PC-9 (cell line): ENCODE measurements around the gene STX2. TPM values are rescaled to one million over a fixed set of nuclear protein-coding genes. Genes with fewer than 3 reads are reported as not detected.

Experiments used
- BruUV-seq: library from RNA; stranded (reverse); fragments of 400-500 nt; replicated peaks from 2 replicates; lab custom pipeline; 2021; lab: Mats Ljungman, UMichigan
- CTCF ChIA-PET: fragments of 300-600 bp; sonication (Branson Sonifier 250); formaldehyde crosslinking; loops from one replicate; lab custom pipeline; 2022; ENCODE audit warnings: antibody characterized with exemption; lab: Charles Lee
- POLR2A ChIA-PET: fragments of 300-600 bp; sonication (Branson Sonifier 250); formaldehyde crosslinking; loops from one replicate; lab custom pipeline; 2022; ENCODE audit warnings: antibody characterized with exemption; ENCODE audit not compliant: unreplicated experiment; lab: Charles Lee
- DNase-seq, 2 experiments: peaks; one replicate each; pipeline versions ENCODE4 v3.0.0 to v3.0.0-alpha.2; 2015 to 2022; ENCODE audit warnings: mixed read lengths in 1 of 2
- H2AFZ ChIP-seq: fragments of 200-600 bp; sonication (generic); 2 replicates; pipeline ENCODE4 v1.8.1; 2017; ENCODE audit warnings: antibody characterized with exemption
- H3F3A ChIP-seq: fragments of 200-600 bp; sonication (generic); 2 replicates; pipeline ENCODE4 v1.8.1; 2017; ENCODE audit warnings: antibody characterized with exemption, mild to moderate bottlenecking, low read depth; ENCODE audit not compliant: insufficient read depth
- H3K27ac ChIP-seq: fragments of 200-600 bp; sonication (generic); 2 replicates; pipeline ENCODE4 v1.6.1; 2016; ENCODE audit warnings: mixed run types
- H3K27me3 ChIP-seq: fragments of 200-600 bp; sonication (generic); 2 replicates; pipeline ENCODE4 v1.6.1; 2016; ENCODE audit warnings: low read depth, mixed run types; ENCODE audit not compliant: insufficient read depth
- H3K36me3 ChIP-seq: fragments of 200-600 bp; sonication (generic); 2 replicates; pipeline ENCODE4 v1.6.1; 2016; ENCODE audit warnings: low read depth, mixed run types
- H3K4me1 ChIP-seq: fragments of 200-600 bp; sonication (generic); replicated peaks from 2 replicates; pipeline ENCODE4 v1.6.1; 2016; ENCODE audit warnings: mixed run types; ENCODE audit not compliant: insufficient read depth
- H3K4me2 ChIP-seq: fragments of 200-600 bp; sonication (generic); 2 replicates; pipeline ENCODE4 v1.6.1; 2017; ENCODE audit warnings: mixed run types
- H3K4me3 ChIP-seq: fragments of 200-600 bp; sonication (generic); 2 replicates; pipeline ENCODE4 v1.6.1; 2016; ENCODE audit warnings: mixed run types
- H3K79me2 ChIP-seq: fragments of 200-600 bp; sonication (generic); 2 replicates; pipeline ENCODE4 v1.6.1; 2017; ENCODE audit warnings: low read depth, mixed run types
- H3K9me2 ChIP-seq: fragments of 200-600 bp; sonication (generic); 2 replicates; pipeline ENCODE4 v1.8.1; 2017; ENCODE audit warnings: mild to moderate bottlenecking; ENCODE audit not compliant: insufficient read depth
- H3K9me3 ChIP-seq: fragments of 200-600 bp; sonication (generic); 2 replicates; pipeline ENCODE4 v1.8.1; 2016; ENCODE audit warnings: low read depth; ENCODE audit not compliant: insufficient read depth
- H4K20me1 ChIP-seq: fragments of 200-600 bp; sonication (generic); 2 replicates; pipeline ENCODE4 v1.8.1; 2017; ENCODE audit not compliant: insufficient read depth
- EZH2 ChIP-seq: fragments of 200-600 bp; sonication (generic); IDR thresholded peaks from 2 replicates; pipeline ENCODE4 v1.8.0; 2017; ENCODE audit warnings: antibody characterized with exemption, low read depth
- intact Hi-C: fragments of 100-400 bp; cut with micrococcal nuclease; formaldehyde crosslinking; loops from one replicate; pipeline ENCODE4 v1.10.0; 2022; ENCODE audit not compliant: unreplicated experiment
- total RNA-seq: library from RNA; stranded (reverse); gene quantifications from 2 replicates; pipeline ENCODE4 v1.2.3, GENCODE V29; 2021
- TF ChIP-seq, protein P1 (sequence below): fragments of 200-600 bp; sonication (generic); conservative IDR thresholded peaks from 2 replicates; pipeline ENCODE4 v1.6.1; 2017; ENCODE audit warnings: mixed run types, antibody characterized with exemption, mild to moderate bottlenecking, moderate library complexity

STX2 gene
- total RNA-seq, 1 experiment from 2014 or later = 9.7 TPM

- no peaks in the 10 kb centered on the region for H3K79me2 ChIP-seq
Measured at GRCh38 chr12:130816097-130816496, 23.0 kb downstream of the STX2 start.

DNA sequence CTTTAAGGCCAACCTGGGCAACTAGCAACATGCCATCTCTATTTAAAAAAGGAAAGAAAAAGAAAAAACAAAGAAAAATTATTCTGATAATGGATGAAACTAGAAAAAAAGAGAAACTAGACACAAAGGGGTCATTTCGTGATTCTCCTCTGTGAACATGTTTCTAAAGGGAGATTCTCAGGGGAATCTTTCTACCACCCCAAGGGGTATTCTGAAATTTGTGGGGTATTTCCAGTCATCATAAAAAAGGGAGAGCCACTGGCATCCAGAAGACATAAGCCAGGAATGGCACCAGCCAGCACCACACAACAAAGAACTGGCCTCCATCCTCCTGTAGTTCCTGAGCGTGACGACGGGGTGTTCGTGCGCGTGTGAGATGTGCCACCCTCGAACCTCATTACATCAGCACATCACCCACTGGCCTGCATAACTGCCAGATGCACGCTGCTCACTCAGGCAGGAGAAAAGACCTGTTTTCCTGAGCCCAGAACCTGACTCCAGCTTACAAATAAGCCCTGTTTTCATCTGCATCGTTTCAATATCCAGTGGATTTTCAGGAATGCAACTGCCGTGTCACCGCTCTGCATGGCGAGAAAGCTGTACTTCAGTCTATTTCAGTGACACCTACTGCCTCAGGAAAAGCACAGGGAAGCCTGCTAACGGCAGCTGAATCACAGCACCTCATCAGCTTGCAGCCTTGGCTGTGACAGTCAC lies 23.9 kb downstream of the STX2 start:
- Histone ChIP-seq H3K4me2 (no peak overlapping the region), H3K4me3 (no peak overlapping the region), H4K20me1 (no peaks in the 10 kb centered on the region), H3F3A (peaks cover 4% of the 10 kb centered on the region), H3K9me2 (no peaks in the 10 kb centered on the region), H3K27ac (no peak overlapping the region), H3K27me3 (no peaks in the 10 kb centered on the region), H3K36me3 (no peaks in the 10 kb centered on the region), H3K79me2 (no peaks in the 10 kb centered on the region), H2AFZ (no peak overlapping the region), H3K4me1 (no peaks in the 10 kb centered on the region), H3K9me3 (no peaks in the 10 kb centered on the region)
- BruUV-seq = no TSS peak
- no peak for DNase-seq
- ChIA-PET POLR2A (no interaction called here), CTCF (no interaction called here)
- intact Hi-C loops = loop anchor here (5.0 kb wide), 1 partner anchor 57 kb away; the partner anchor contains the start of gene RAN
- TF ChIP-seq, protein P1, sequence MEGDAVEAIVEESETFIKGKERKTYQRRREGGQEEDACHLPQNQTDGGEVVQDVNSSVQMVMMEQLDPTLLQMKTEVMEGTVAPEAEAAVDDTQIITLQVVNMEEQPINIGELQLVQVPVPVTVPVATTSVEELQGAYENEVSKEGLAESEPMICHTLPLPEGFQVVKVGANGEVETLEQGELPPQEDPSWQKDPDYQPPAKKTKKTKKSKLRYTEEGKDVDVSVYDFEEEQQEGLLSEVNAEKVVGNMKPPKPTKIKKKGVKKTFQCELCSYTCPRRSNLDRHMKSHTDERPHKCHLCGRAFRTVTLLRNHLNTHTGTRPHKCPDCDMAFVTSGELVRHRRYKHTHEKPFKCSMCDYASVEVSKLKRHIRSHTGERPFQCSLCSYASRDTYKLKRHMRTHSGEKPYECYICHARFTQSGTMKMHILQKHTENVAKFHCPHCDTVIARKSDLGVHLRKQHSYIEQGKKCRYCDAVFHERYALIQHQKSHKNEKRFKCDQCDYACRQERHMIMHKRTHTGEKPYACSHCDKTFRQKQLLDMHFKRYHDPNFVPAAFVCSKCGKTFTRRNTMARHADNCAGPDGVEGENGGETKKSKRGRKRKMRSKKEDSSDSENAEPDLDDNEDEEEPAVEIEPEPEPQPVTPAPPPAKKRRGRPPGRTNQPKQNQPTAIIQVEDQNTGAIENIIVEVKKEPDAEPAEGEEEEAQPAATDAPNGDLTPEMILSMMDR = no peak
- no peak for TF ChIP-seq EZH2

More at GRCh38 chr12:130816097-130816496, 23.0 kb downstream of the STX2 start:
- Histone ChIP-seq H3K4me3 (no peak overlapping the region), H2AFZ (no peak overlapping the region), H3F3A (peaks cover 4% of the 10 kb centered on the region), H3K9me2 (no peaks in the 10 kb centered on the region), H3K27me3 (no peaks in the 10 kb centered on the region), H3K36me3 (no peaks in the 10 kb centered on the region), H3K4me2 (no peak overlapping the region), H4K20me1 (no peaks in the 10 kb centered on the region), H3K4me1 (no peaks in the 10 kb centered on the region), H3K9me3 (no peaks in the 10 kb centered on the region), H3K27ac (no peak overlapping the region)
- intact Hi-C loops = loop anchor here (5.0 kb wide), 1 partner anchor 56 kb away; the partner anchor contains the start of gene RAN
- no TSS peak for BruUV-seq
- ChIA-PET POLR2A (no interaction called here), CTCF (interaction anchor here (0.6 kb wide), 1 partner anchor 154 kb away, joined by 3 read pairs; no protein-coding TSS in a partner anchor)
- TF ChIP-seq, protein P1 = no peak
- TF ChIP-seq EZH2 = no peak
- DNase-seq = no peak

DNA sequence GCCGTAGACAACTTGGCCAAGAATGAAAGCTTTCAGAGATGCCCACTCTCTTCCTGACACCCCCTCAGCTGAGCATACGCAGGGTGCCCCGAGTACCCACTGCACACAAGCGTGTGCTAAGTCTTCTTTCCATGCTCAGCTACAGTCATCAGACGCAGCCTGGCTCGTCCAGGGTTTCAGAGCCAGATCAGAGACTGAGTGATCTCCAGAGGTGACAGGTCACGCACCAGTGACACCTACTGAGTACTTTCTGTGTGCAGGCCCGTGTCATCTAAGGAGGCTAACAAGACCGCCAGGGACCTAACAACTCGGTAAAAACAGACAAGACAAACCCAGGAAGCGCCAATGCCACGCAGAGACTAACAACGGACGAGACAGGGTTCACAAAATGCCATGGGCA lies 25.1 kb downstream of the STX2 start:
- H3K4me2 ChIP-seq = no peak overlapping the region
- H3K27me3 ChIP-seq = no peaks in the 10 kb centered on the region
- ChIA-PET CTCF (no interaction called here), POLR2A (no interaction called here)
- no peak for DNase-seq
- peaks cover 4% of the 10 kb centered on the region for H3F3A ChIP-seq
- no peaks in the 10 kb centered on the region for H4K20me1 ChIP-seq
- H3K79me2 ChIP-seq = no peaks in the 10 kb centered on the region
- no peak for TF ChIP-seq EZH2
- TF ChIP-seq, protein P1 = no peak
- H3K36me3 ChIP-seq = no peaks in the 10 kb centered on the region
- H3K27ac ChIP-seq = no peak overlapping the region
- H3K9me3 ChIP-seq = no peaks in the 10 kb centered on the region
- no peak overlapping the region for H3K4me3 ChIP-seq
- intact Hi-C loops = no loop called here
- H3K4me1 ChIP-seq = no peaks in the 10 kb centered on the region
- no peak overlapping the region for H2AFZ ChIP-seq
- H3K9me2 ChIP-seq = no peaks in the 10 kb centered on the region
- no TSS peak for BruUV-seq
